Measurements from ENCODE around the gene PIK3R1.
A peak's percentile ranks its signal among the peaks of the same experiment; 100 is the strongest.

Gene PIK3R1

DNA sequence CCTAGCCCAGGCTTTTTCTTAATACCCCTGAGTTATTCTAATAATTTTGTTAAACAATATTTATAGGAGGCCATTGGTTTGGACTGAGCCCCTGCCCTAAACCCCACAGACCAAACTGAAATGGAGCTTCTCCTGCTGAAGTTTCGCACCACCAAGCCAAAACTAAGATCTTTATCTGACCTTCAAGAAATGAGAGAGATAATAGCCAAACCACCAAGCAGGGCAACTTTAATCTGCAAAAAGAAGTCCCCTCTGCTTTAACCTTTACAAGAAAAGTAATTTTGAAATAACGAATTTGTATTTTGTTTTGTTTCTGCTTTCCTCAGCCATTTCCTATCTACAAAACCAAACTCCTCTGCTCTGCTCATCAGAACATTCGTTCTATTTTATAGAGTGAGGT, 125.5 kb downstream of the PIK3R1 start:
- intact Hi-C loops (cut with DNase I), result no loop called here
- DNase-seq, result no peak

DNA sequence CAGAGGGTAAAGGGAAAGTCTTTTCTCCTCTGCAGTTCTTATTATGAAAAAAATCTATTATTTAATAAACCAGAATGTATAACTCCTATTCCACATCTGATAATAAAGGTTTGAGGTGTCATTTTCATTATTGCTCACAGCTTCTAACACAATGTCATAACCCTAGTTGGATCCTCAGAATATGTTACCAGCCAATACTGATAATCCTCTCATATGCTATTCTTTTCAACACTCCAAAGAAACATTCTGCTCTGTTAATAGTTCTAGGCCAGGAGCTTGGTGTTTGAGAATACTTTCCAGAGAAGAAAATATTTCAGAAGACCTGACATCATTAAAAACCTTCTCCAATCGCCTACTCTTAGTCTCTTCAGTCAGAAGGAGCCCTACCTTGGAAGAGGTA, 127.1 kb downstream of the PIK3R1 start:
- DNase-seq, result no peak
- intact Hi-C loops (cut with DNase I), result no loop called here

- DNase-seq, result peak in 4 of 10 donors; percentile 11 to 66 (median 32)
Measured at GRCh38 chr5:68343421-68343826, 127.9 kb downstream of the PIK3R1 start.

DNA sequence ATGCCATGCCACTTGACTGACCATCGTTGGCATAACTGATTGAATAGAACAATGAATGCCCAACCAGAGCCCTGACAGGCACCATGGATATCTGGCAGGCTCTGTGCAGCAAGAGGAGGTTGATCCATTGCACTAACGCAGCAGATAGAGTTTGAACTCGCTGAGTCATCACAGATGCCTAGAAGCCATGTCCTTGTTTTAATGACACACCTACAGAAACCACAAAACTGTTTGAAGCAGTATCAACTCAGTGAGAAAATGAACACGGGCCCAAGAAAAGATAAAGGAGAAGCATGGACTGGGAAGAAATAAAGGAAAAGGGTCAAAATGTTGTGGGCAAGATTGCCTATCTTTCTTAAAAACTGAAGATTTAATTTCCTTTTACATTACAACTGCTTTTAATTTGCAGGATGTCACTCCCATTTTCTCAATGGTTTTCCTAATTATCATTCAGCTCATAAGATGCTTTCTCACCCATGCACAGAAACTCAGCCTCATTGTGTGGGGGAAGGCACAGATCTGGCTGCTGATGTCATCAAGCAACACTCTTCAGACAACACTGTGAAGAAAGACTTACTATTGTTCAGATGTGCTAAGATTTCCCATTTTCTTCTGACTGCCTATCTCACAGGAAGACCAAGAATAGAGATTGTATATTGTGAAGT, 129.0 kb downstream of the PIK3R1 start:
- intact Hi-C loops (cut with DNase I), result no loop called here
- DNase-seq, result peak in 6 of 10 donors; percentile 10 to 88 (median 36)

More at GRCh38 chr5:68343421-68343826, 127.9 kb downstream of the PIK3R1 start:
- intact Hi-C loops (cut with DNase I), result no loop called here

GRCh38 chr5:68345171-68345570, 129.6 kb downstream of the PIK3R1 start:
- no peak for DNase-seq
- intact Hi-C loops (cut with DNase I), result no loop called here

DNA sequence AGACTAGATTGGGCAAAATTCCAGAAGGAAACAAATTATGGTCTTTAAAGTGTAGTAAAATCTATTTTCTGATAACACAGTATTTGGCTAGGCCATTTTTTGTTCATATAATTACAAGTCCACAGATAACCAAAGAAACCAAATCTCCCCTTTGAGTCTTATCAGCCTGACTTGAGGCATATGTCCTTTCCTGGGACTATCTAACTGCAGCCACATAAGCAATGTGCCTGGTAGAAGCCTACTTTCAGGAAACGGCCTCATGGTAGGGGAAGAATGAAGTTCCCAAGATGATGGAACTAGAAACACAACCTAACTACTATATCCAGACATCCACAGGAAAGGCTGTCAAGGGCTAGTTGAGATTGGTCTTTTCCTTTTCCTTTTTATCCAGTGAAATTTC, 130.0 kb downstream of the PIK3R1 start:
- intact Hi-C loops (cut with DNase I), result no loop called here
- no peak for DNase-seq

GRCh38 chr5:68347536-68347935, 132.0 kb downstream of the PIK3R1 start:
- DNase-seq, result no peak
- intact Hi-C loops (cut with DNase I), result no loop called here

DNA sequence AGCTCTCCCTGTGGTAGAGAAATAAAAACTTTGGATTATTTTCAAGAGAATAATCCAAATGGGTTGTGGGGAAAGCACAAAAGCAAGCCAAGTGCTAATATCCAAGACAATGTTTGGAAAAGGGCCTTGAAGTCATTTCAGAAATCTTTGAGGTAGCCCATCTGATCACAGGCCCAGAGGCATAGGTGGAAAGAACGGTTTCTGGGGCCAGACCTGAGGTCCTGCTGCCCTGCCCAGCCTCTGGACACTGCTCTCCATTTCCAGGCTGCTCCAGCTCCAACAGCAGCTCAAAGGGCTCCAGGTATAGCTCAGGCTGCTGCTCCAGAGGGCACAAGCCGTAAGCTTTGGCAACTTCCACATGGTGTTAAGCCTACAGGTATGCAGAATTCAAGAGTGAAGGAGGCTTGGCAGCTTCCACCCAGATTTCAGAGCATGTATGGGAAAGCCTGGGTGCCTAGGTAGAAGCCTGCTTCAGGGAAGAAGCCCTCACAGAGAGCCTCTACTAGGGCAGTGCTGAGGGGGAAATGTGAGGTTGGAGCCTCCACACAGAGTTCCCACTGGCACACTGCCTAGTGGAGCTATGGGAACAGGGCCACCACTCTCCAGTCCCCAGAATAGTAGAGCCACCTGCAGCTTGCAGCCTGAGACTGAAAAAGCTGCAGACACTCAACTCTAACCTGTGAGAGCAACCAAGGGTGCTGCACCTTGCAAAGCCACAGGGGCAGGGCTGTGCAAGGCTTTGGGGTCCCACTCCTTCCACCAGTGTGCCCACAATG, 133.1 kb downstream of the PIK3R1 start:
- intact Hi-C loops (cut with DNase I), result no loop called here
- peak in 1 of 10 donors; percentile 76 for DNase-seq

- intact Hi-C loops (cut with DNase I), result no loop called here
- no peak for DNase-seq
Measured at GRCh38 chr5:68350176-68350575, 134.6 kb downstream of the PIK3R1 start.
